Neural cell (in vitro differentiated cells): ENCODE data around the gene PTN. TPM values are rescaled to one million over a fixed set of nuclear protein-coding genes. Genes with fewer than 3 reads are reported as not detected.

Experiments
- polyA plus RNA-seq: library from polyadenylated mRNA; depleted of rRNA; stranded (reverse); fragments of >200 nt; gene quantifications from 2 replicates; pipeline ENCODE4 v1.2.3, GENCODE V29; 2014
- small RNA-seq, 3 experiments: library from RNA; depleted of rRNA; stranded (forward); fragments of <200 nt; gene quantifications; one replicate each; pipeline ENCODE3, GENCODE V24; 2012

Gene PTN
- polyA plus RNA-seq, 1 donor from 2014 or later, result 14.1 TPM

Small RNAs within 50 kb of the gene (small RNA-seq; reads per million reads assigned to genes)
- 0 to 0.10 (median 0.08) reads per million in 3 experiments for gene RF00136
